Stimulated activated effector memory CD8-positive, alpha-beta T cell treated with anti-CD3 and anti-CD28 coated beads, Interleukin-12 subunit alpha, Interleukin-12 subunit beta, amount 100 ng/mL, for 72 hours (primary cell): ENCODE measurements around the gene PCYOX1L.

Source experiments
- ATAC-seq: fragments of 150-1000 bp; cut with Tn5 transposase; 2 replicates; pipeline ENCODE4 v1.10.0; 2021
- DNase-seq, 2 donors: peaks; one replicate each; pipeline ENCODE4 v3.0.0; 2021 to 2022; ENCODE audit warnings: low spot score in 2 of 2
- H3K27ac Mint-ChIP-seq: one replicate; pipeline ENCODE4 v1.8.0; 2022; ENCODE audit warnings: mild to moderate bottlenecking, mixed read lengths
- H3K36me3 Mint-ChIP-seq: one replicate; pipeline ENCODE4 v1.8.0; 2022; ENCODE audit warnings: mild to moderate bottlenecking, mixed read lengths
- H3K4me1 Mint-ChIP-seq: one replicate; pipeline ENCODE4 v1.8.0; 2022; ENCODE audit warnings: mixed read lengths
- H3K4me3 Mint-ChIP-seq: one replicate; pipeline ENCODE4 v1.8.0; 2022; ENCODE audit warnings: mild to moderate bottlenecking, mixed read lengths
- H3K9me3 Mint-ChIP-seq: one replicate; pipeline ENCODE4 v1.8.0; 2022; ENCODE audit warnings: mixed read lengths

PCYOX1L gene

DNA sequence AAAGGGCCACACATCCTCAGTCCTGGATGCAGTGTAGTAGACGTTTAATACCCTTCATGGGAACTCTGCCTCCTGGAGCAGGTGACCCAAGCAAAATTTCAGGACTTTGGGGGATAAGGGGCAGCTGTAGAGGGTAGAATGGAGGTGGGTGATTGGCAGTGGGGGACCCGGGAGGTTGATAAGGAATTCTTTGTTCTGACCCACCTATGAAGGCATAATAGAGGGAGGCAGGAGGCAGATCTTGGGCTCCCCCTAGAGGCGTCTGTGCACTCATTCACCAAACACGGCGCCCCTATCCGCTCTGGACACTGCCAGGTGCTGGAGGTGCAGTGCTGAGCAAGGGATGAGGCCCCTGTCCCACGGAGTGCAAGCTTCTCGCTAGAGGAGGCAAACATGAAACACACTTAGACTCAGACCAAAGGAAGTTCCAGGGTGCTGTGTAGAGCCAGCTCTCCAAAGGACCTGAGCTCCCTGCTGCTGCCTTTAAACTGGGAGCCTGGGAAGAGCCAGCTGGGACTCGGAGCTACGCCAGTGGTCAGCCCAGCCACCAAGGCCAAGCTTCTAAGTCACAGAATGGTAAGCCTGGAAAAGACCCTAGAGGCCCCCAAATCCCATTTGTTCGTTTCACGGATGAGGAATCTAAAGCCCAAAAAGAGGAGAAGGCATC is 13.6 kb downstream of the PCYOX1L start:
- ATAC-seq (peak; percentile 91), DNase-seq (peak; percentile 51 to 79)
- Mint-ChIP-seq H3K4me3 (no peak overlapping the region), H3K36me3 (no peaks in the 10 kb centered on the region), H3K27ac (no peak overlapping the region), H3K4me1 (peaks cover 18% of the 10 kb centered on the region), H3K9me3 (no peaks in the 10 kb centered on the region)

DNA sequence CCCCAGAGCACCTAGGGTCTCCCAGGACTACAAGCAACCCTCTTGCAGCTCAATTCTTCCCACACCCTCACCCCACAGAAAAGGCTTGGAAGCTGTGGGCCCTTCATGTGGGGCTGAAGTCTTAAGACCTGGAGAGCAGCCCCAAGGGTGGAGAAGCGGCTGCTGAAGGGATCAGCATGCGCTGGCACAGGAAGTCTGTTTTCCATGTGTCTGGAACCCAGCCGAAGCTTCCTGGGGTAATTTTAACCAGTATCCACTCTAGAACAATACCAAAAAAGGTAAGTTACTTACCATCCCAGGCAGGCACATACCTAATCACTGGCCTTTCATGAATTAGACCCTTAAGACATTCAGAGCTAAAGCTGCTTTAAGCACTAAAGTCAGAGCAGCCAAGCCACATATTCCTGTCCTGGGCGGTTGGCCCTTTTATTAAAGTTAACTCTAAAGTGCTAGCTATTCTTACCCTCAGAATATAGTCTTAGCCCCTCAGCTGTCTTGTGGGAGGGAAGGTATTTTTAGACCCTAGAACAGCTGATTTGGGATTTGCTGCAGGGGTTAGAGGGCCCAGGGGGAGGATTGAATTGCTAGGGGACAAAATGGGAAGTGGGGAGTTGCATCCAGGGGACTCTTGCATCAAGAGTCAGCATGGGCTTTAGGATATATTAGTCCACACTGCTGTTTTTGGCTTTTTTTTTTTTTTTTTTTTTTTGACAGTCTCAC is 14.4 kb downstream of the PCYOX1L start:
- ATAC-seq (no peak), DNase-seq (no peak)
- H3K4me1 Mint-ChIP-seq: peaks cover 14% of the 10 kb centered on the region
- no peak overlapping the region for H3K27ac Mint-ChIP-seq
- H3K9me3 Mint-ChIP-seq: no peaks in the 10 kb centered on the region
- no peak overlapping the region for H3K4me3 Mint-ChIP-seq
- no peaks in the 10 kb centered on the region for H3K36me3 Mint-ChIP-seq

DNA sequence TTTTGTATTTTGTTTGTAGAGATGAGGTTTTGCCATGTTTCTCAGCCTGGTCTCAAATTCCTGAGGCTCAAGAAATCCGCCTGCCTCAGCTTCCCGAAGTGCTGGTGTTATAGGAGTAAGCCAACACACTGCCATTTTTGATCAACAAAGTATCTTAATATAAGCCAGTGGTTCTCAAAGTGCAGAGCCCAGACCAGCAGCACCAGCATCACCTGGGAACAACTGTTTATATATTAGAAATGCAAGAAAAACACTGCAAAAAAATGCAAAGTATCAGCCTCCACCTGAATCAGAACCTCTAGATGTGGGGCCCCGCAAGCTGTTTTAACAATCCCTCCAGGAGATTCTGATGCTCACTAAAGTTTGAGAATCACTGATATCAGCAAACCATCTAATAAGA is 15.1 kb downstream of the PCYOX1L start:
- H3K4me1 Mint-ChIP-seq: peaks cover 11% of the 10 kb centered on the region
- DNase-seq (no peak), ATAC-seq (no peak)
- H3K4me3 Mint-ChIP-seq: no peak overlapping the region
- H3K9me3 Mint-ChIP-seq: no peaks in the 10 kb centered on the region
- no peaks in the 10 kb centered on the region for H3K36me3 Mint-ChIP-seq
- no peak overlapping the region for H3K27ac Mint-ChIP-seq

DNA sequence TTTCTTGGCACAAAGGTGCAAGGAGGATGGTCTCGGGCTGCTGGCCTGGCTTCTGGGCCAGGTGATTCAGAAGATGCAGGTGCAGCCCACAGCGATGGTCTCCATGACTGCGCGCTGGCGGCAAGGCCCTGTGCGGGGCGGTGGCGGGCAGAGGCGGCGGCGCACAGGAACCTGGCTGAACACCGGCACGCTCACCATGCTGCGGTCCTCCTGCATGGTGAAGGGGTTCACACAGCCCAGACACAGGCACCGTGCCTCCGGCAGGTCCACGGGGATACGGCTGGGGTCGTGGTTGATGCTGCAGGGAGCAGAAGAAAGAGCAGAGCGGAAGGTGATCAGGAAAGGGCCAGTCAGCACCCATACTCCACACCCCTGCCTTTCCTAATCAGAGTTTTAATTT is 16.5 kb downstream of the PCYOX1L start:
- DNase-seq: no peak
- Mint-ChIP-seq H3K4me3 (no peak overlapping the region), H3K9me3 (no peaks in the 10 kb centered on the region), H3K4me1 (peaks cover 7% of the 10 kb centered on the region), H3K27ac (no peak overlapping the region), H3K36me3 (no peaks in the 10 kb centered on the region)
- ATAC-seq: no peak

DNA sequence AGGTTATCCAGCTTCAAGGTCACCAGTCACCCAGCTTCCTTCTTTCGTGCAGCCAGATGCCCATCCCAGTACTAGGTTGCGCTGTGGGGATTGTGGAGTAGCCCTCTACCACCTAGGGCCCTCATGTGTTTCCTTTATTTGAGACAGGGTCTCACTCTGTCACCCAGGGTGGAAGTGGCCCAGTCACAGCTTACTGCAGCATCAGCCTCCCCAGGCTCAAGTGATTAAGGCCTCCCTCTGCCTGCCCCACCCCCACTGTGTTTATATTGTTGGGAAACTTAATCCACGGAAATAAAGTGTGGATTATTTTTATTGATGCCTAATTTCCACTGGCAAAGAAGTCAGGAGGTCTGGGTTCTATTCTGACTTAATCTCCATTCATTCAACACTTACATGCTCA is 17.0 kb downstream of the PCYOX1L start:
- peaks cover 7% of the 10 kb centered on the region for H3K4me1 Mint-ChIP-seq
- H3K4me3 Mint-ChIP-seq: no peak overlapping the region
- H3K9me3 Mint-ChIP-seq: no peaks in the 10 kb centered on the region
- DNase-seq (no peak), ATAC-seq (no peak)
- no peaks in the 10 kb centered on the region for H3K36me3 Mint-ChIP-seq
- no peak overlapping the region for H3K27ac Mint-ChIP-seq

DNA sequence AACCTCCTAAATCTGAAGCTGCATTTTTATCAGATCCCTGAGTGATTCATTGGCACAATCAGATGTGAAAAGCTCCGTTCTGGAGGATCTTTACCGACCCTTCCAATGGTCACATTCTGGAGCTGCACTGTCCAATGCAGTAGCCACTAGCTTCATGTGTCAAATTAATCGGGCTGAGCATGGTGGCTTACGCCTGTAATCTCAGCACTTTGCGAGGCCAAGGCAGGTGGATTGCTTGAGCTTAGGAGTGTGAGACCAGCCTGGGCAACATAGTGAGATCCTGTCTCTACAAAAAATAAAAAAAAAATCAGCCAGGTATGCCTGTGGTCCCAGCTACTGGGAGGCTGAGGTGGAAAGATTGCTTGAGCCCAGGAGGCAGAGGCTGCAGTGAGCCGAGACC is 17.6 kb downstream of the PCYOX1L start:
- Mint-ChIP-seq H3K9me3 (no peaks in the 10 kb centered on the region), H3K36me3 (no peaks in the 10 kb centered on the region), H3K27ac (no peak overlapping the region), H3K4me3 (no peak overlapping the region), H3K4me1 (peaks cover 7% of the 10 kb centered on the region)
- no peak for ATAC-seq
- DNase-seq: no peak

DNA sequence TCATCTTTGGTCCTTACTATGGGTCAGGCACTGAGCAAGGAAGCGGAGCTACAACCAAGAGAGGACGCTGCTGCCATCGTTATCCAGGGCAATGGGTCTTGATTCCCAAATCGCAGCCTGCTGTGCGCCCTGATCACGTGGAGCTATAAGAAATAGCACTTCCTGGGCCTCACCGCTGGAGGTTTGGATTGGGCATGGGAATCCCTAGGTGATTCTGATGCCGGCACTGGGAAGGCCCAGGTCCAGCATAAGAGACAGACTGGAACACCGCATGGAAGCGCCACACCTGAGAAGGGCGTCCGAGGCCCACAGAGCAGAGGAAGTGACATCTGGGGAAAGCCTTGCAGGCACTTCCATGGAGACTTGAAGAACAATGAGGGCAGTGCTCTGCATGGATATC is 18.3 kb downstream of the PCYOX1L start:
- Mint-ChIP-seq H3K4me1 (peaks cover 6% of the 10 kb centered on the region), H3K9me3 (no peaks in the 10 kb centered on the region)
- no peak for DNase-seq

DNA sequence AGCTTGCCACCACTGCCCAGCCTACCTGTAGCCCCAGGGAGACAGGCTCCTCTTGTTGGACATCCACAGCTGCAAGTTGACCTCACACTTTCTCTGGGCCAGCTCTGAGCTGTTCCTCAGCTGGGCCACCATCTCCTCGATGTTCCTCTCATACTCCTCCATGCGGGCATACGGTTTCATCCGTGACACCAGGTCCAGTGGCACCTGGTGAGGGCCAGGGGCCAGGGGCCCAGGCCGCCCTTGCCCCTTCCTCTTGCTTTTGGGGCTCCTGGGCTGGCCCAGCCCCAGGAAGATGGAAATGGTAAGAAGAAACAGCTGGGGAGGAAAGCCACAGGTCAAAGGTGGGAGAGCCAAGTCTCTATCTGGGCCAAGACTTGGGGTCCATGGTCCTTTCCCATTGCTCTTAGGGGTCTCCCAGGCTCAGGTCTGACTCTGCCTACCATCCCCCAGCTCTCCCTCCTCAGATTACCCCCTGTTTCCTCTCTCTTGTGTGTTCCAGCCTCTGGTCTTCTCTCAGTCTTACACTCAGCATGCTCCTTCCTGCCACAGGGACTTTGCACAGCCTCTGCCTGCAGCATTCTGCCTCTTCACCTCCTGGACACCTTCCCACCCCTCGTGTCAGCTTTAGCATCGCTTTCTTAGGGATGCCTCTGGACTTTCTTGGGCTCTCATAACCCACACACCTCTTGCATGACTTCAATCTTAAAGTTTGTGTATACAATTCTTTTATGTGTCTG is 19.0 kb downstream of the PCYOX1L start:
- no peak for ATAC-seq
- Mint-ChIP-seq H3K4me3 (no peak overlapping the region), H3K9me3 (no peaks in the 10 kb centered on the region), H3K27ac (no peak overlapping the region), H3K36me3 (no peaks in the 10 kb centered on the region), H3K4me1 (no peaks in the 10 kb centered on the region)
- DNase-seq: no peak

More for the DNA sequence above, 18.3 kb downstream of the PCYOX1L start:
- no peaks in the 10 kb centered on the region for H3K36me3 Mint-ChIP-seq
- H3K4me3 Mint-ChIP-seq: no peak overlapping the region
- H3K27ac Mint-ChIP-seq: no peak overlapping the region
- no peak for ATAC-seq

DNA sequence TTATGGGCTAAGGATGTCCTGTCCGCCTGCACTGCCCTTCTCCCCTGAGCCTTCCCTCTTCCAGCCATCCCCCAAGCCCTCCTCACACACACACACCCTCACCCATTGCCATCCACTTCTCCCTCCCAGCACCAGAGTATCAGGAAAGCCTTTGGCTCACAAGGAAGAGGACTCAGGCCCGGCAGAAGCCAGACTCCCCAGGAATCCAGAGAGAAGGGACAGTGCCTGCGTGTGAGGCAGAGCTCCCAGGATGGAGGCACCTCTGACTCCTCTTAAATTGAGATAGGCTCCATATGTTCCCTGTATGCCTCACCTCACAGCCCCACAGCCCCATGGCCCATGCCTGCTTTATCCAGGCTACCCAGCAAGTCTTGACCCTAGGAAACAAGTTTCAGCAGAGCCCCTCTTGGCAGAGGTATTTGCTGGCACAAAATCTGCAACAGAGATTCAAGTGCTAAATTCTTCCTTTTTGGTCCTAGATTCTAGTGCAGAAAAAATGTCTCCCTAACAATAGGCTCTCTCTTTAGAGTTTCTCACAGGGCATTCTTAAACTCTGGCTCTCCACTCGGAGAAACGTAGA is 20.5 kb downstream of the PCYOX1L start:
- ATAC-seq: no peak
- no peaks in the 10 kb centered on the region for H3K9me3 Mint-ChIP-seq
- no peaks in the 10 kb centered on the region for H3K4me1 Mint-ChIP-seq
- H3K36me3 Mint-ChIP-seq: no peaks in the 10 kb centered on the region
- peak overlapping the region; percentile 69 for H3K27ac Mint-ChIP-seq
- no peak for DNase-seq
- no peak overlapping the region for H3K4me3 Mint-ChIP-seq

DNA sequence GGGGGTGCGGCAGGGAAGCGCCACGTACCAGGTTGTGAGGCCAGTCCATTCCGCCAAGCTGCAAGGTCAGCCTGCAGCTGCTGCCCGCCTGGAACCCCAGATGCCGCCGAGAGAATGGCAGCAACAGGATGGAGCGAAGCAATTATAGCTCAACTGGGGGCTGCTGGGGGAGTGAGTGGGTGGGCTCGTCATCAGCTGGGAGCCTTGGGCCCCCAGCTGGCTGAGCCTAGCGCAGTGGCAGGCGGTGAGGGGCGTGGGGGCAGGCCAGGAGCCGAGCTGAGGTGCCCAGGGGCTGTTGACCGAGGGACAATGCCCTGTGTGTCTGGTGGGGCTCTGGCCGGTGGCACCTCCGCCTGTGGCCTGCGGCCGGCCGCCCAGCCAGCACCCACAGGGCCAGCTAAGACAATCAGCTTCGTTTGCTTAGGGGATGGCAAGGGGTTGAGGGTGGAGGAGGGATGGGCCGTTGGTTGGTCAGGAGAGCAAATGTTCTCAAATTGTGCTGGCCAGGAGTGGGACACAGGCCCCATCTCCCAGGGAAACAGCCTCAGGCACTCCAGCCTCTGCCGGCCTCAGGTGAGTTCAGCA is 21.4 kb downstream of the PCYOX1L start, which contains the start of gene IL17B:
Gene IL17B (minus strand): TSS at position 116 of the 585 bp plus-strand sequence. CDS start 67 bp downstream, at position 49.
- no peak for ATAC-seq
- peak within 1 kb of the TSS; percentile 69 for H3K27ac Mint-ChIP-seq
- H3K4me3 Mint-ChIP-seq: no peak within 1 kb of the TSS
- H3K9me3 Mint-ChIP-seq: no peaks in the 10 kb centered on the region
- DNase-seq: no peak
- H3K36me3 Mint-ChIP-seq: no peaks in the 10 kb centered on the region
- no peaks in the 10 kb centered on the region for H3K4me1 Mint-ChIP-seq

DNA sequence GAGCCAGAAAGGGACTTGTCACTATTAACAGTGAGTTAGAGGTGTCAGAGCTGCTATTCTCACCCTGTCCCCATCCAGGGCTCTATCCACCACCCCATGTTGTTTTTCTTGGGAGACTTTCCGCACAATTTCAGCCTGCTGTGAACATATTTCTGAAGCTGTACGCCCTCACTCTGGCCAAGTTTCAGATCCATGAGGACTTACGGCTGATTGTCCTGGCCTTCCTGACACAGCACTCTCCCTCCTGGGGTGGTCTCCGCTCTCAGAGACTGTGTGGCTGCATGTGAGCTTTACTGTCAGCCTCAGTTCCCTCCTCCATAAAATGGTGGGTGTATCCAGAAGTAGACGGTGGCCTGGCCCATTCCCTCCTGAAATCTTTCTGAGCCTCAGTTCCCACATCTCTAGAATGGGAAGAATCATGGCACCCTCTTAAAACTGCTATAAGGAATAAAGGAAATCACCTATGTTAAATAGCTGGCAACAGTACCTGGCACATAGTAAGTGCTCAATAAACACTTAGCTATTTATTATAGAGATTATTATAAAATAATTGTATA is 22.1 kb downstream of the PCYOX1L start:
- Mint-ChIP-seq H3K36me3 (no peaks in the 10 kb centered on the region), H3K4me3 (no peak overlapping the region), H3K4me1 (no peaks in the 10 kb centered on the region), H3K9me3 (no peaks in the 10 kb centered on the region), H3K27ac (no peak overlapping the region)
- DNase-seq (no peak), ATAC-seq (no peak)

DNA sequence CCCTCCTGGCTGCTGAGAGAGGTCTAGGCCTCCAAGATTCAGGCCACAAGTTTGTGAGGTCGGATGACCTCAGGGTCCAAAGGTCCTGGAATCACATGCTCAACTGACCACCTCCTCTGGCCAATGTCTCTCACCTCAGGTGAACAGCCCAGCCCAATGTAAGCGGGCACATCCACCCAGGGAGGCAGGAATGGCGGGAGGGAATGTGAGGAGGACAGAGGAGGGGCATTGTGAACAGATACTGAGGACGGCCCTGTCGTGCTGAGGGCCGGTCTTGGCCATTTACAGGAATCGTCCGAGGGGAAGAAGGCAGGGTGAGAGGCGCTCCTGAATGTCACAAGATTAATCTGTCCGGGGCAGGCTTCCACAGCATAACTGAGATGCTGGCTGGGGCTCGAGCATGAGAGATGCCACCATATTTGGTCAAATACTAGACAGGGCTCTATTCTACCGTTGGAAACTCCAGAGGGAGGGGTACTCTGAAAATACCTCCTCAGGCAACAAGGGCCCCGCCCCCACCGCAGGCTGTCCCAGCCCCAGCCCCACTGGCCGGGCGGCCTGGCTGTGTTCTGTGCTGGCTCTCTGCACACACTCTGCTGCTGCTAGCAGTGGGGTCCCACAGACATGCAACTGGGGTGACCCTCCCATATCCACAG is 22.7 kb downstream of the PCYOX1L start:
- ATAC-seq: no peak
- Mint-ChIP-seq H3K27ac (no peak overlapping the region), H3K9me3 (no peaks in the 10 kb centered on the region), H3K4me3 (no peak overlapping the region), H3K4me1 (no peaks in the 10 kb centered on the region), H3K36me3 (no peaks in the 10 kb centered on the region)
- no peak for DNase-seq

DNA sequence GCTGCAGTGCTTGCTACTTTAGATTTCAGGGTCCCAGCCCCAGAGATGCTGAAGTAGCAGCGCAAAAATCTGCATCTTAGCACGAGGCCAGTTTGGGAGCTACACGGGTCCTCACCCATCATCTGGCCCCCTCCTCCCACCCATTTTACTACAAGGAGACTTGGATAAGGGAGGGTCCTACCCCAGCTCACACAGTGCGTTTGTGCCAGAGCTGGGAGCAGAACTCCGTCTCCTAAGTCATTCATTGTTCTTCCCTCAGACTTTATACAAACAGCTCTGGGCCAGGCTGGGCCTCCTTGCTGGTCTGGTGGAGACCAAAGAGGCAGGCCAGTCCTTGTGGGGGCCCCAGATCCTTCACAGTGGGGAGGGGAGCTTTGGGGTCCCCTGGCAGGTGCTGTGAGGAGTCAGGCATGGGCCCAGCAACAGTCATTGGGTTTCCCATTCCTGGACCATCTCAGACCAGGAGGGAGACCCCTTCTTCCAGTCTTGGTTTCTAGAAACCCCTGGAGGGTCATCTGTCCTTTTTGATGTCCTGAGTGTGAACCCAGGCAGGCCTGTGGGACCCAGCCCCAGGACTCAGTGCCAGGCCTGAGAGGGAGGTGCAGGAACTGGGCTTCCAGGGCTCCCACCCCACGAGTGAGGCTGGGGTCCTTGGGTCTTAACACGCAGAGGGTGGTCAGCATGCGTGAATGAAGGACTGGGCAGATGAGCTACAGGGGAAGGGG is 23.6 kb downstream of the PCYOX1L start:
- ATAC-seq (peak; percentile 27), DNase-seq (no peak)
- H3K27ac Mint-ChIP-seq: no peak overlapping the region
- H3K4me3 Mint-ChIP-seq: no peak overlapping the region
- H3K4me1 Mint-ChIP-seq: no peaks in the 10 kb centered on the region
- H3K36me3 Mint-ChIP-seq: no peaks in the 10 kb centered on the region
- H3K9me3 Mint-ChIP-seq: no peaks in the 10 kb centered on the region

DNA sequence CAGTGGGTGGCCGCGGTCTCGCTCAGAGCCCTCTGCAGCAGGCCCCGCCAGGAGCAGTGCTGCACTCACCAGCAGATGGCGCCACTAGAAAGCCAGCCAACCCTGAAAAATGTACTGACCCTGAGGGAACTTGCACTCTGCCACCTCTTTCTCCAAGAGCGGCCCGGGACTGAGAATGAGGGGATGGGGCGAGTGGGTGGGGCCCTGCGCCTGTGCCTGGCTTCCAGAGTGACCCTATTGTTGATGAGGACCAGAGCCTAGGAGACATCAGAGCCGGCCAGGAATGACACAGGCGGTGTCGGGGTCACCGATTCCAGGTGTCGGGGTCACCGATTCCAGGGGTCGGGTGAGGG is 24.1 kb downstream of the PCYOX1L start:
- H3K4me1 Mint-ChIP-seq: no peaks in the 10 kb centered on the region
- H3K9me3 Mint-ChIP-seq: no peaks in the 10 kb centered on the region
- H3K4me3 Mint-ChIP-seq: no peak overlapping the region
- no peaks in the 10 kb centered on the region for H3K36me3 Mint-ChIP-seq
- no peak overlapping the region for H3K27ac Mint-ChIP-seq
- DNase-seq (peak; percentile 67 to 86), ATAC-seq (peak; percentile 78)
